Tibial nerve (tissue), 3 donors: Measurements from ENCODE around the gene CRYBG3.

Source experiments
- POLR2A ChIP-seq, 2 donors: fragments of 450-650 bp; IDR thresholded peaks; one replicate each; pipeline ENCODE4 v1.6.1; 2017; ENCODE audit warnings: antibody characterized with exemption in 2 of 2, mild to moderate bottlenecking in 2 of 2, moderate library complexity in 2 of 2
- TF ChIP-seq, protein P1 (sequence below), 5 experiments: fragments of 200-600 bp in 3 of 5; fragments of 450-650 bp in 2 of 5; sonication (generic) in 3 of 5; IDR thresholded peaks; one replicate each; pipeline ENCODE4 v1.5.1; 2016 to 2019; ENCODE audit warnings: antibody characterized with exemption in 5 of 5, mild to moderate bottlenecking in 3 of 5, moderate library complexity in 2 of 5

GRCh38 chr3:97956051-97956450, 134.2 kb downstream of the CRYBG3 start:
- TF ChIP-seq, protein P1, sequence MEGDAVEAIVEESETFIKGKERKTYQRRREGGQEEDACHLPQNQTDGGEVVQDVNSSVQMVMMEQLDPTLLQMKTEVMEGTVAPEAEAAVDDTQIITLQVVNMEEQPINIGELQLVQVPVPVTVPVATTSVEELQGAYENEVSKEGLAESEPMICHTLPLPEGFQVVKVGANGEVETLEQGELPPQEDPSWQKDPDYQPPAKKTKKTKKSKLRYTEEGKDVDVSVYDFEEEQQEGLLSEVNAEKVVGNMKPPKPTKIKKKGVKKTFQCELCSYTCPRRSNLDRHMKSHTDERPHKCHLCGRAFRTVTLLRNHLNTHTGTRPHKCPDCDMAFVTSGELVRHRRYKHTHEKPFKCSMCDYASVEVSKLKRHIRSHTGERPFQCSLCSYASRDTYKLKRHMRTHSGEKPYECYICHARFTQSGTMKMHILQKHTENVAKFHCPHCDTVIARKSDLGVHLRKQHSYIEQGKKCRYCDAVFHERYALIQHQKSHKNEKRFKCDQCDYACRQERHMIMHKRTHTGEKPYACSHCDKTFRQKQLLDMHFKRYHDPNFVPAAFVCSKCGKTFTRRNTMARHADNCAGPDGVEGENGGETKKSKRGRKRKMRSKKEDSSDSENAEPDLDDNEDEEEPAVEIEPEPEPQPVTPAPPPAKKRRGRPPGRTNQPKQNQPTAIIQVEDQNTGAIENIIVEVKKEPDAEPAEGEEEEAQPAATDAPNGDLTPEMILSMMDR (IDR thresholded peaks at IDR 0.05) = no peak
- no peak for TF ChIP-seq POLR2A (IDR thresholded peaks at IDR 0.05)
